Right hindlimb (tissue), 1 donor: ENCODE measurements around the gene TSC22D3.
"Not testable (repeated sequence)": the region's sequence is repeated elsewhere in the genome, so short reads cannot be mapped to it uniquely, and the experiment has no call there.

Experiments used
- DNase-seq: peaks from one replicate; pipeline ENCODE4 v3.0.0-alpha.2; 2018

TSC22D3 gene

DNA sequence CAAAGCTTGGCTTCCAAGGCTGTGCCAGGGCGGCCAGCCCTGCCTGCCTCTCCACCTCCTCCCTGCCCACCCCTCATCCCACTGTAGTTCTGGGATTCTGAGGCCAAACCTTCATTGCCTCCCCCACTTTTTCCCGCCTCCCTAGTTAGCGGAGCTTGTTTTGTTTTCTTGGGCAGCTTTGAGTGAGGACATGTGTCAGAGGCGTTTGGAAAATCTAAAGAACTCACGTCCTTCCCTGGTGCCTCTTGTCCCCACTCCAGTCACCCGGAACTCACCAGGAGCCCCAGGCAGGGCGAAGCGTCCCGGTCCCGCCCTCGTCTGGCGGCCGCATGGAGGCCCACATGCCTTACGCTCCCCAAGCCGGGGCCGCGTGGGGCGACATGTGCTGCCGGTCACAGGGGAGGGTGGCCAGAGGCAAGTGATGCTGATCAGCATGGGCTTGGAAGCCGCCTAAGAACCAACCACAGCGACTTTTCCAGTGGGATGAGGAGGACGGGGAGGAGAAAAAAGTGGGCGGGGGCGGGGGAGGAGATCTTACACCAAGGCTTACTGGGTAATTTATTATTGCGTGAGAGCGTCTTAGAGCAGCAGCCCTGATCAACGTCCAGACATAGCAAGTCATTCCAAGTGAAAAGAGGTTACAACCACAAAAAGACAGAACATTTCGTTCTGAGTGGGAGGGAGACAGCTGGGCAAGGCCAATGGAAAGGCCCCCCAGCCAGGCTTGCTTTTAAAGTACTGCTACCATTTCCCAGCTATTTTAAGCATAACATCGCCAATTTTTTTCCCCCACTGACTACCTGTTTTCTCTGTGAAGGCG, 98.8 kb downstream of the TSC22D3 start:
- peak; percentile 87 for DNase-seq

- no peak for DNase-seq
These were observed 99.6 kb downstream of the TSC22D3 start for GRCh38 chrX:107675823-107676555.

- DNase-seq: no peak
These were observed 100.3 kb downstream of the TSC22D3 start for GRCh38 chrX:107675365-107675654.

GRCh38 chrX:107674480-107675364, 100.9 kb downstream of the TSC22D3 start:
- peak; percentile 74 for DNase-seq

DNA sequence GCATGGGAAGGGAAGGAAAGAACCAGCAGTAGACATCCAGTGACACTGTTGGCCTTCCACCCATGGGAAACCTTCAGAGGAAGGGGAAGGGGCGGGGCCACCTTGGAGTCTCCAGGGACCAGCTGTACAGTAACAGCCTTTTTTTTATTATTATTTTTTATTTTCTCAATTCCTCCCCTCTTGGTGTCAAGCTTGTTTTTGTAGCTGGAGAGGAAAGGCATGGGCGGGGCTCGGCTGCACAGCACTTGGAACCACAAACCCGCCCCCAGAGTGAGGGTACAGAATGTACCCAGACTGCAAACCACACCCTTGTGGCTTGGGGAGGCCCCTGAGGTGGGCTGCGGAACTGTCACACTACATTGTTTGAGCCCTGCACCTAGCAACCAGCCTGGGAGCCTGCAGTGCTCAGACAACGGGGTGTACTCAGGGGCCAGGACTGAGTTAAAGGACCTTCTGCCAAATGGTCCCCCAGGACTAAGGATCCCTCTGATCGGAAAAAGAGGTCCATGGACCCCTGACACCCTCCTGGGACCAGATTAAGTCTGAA, 101.6 kb downstream of the TSC22D3 start:
- DNase-seq: peak; percentile 75

GRCh38 chrX:107673431-107673830, 102.2 kb downstream of the TSC22D3 start:
- no peak for DNase-seq

- peak; percentile 76 for DNase-seq
These were observed 102.6 kb downstream of the TSC22D3 start for GRCh38 chrX:107672955-107673378.

- not testable (repeated sequence) for DNase-seq
These were observed 104.3 kb downstream of the TSC22D3 start for GRCh38 chrX:107671256-107671655.

GRCh38 chrX:107669885-107670628, 105.5 kb downstream of the TSC22D3 start:
- no peak for DNase-seq

GRCh38 chrX:107669261-107669660, 106.3 kb downstream of the TSC22D3 start:
- DNase-seq: no peak

- not testable (repeated sequence) for DNase-seq
These were observed 106.9 kb downstream of the TSC22D3 start for GRCh38 chrX:107668710-107669109.

DNA sequence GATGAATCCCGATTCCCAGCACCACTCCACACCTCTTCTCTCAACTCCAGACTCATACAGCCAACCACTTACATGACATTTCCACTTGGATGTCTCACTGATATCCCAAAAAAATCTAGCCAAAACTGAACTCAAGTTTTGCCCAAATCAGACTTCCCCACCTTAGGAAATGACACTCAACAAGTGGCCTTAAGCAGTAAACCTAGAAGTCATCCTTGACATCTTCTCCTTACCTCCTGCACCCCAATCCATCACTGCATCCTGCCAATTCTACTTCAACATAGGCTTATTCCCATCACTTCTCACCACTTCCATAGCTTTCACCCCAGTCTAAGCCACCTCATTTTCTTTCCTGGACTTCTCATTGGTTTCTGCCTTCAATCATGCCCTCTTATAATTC, 108.2 kb downstream of the TSC22D3 start:
- DNase-seq: no peak

- DNase-seq: no peak
These were observed 108.7 kb downstream of the TSC22D3 start for GRCh38 chrX:107666931-107667330.
